Activated T-cell treated with anti-CD3 and anti-CD28 coated beads, Interleukin-2, amount 50 U/mL, for 4 hours (primary cell): Measurements from ENCODE around the gene CXXC5. TPM values are rescaled to one million over a fixed set of nuclear protein-coding genes. Genes with fewer than 3 reads are reported as not detected.

Source experiments
- ATAC-seq, 2 donors: fragments of 200-7000 bp; cut with Tn5 transposase; one replicate each; pipeline ENCODE4 v1.10.0; 2021
- DNase-seq: peaks from one replicate; pipeline ENCODE4 v3.0.0-alpha.2; 2020
- H3K27me3 Mint-ChIP-seq: one replicate; pipeline ENCODE4 v1.8.0; 2021; ENCODE audit warnings: low read depth, mixed read lengths
- H3K36me3 Mint-ChIP-seq: one replicate; pipeline ENCODE4 v1.8.0; 2022; ENCODE audit warnings: mixed read lengths; ENCODE audit not compliant: insufficient read depth
- H3K4me1 Mint-ChIP-seq: one replicate; pipeline ENCODE4 v1.8.0; 2021; ENCODE audit warnings: low read depth, mixed read lengths
- H3K4me3 Mint-ChIP-seq: one replicate; pipeline ENCODE4 v1.8.0; 2021; ENCODE audit warnings: mild to moderate bottlenecking, moderate library complexity, mixed read lengths
- H3K9me3 Mint-ChIP-seq: one replicate; pipeline ENCODE4 v1.8.0; 2021; ENCODE audit warnings: mixed read lengths
- total RNA-seq, 3 donors: library from RNA; stranded (reverse); gene quantifications; one replicate each; pipeline ENCODE4 v1.2.1, GENCODE V29; 2021

The CXXC5 gene
- total RNA-seq, 3 donors from 2014 or later, result 1.2 to 3.3 (median 1.4) TPM

GRCh38 chr5:139671096-139671841 lies 23.1 kb downstream of the CXXC5 start:
- H3K36me3 Mint-ChIP-seq, result no peaks in the 10 kb centered on the region
- DNase-seq (no peak), ATAC-seq (no peak)
- no peaks in the 10 kb centered on the region for H3K27me3 Mint-ChIP-seq
- H3K9me3 Mint-ChIP-seq, result no peaks in the 10 kb centered on the region
- no peak overlapping the region for H3K4me3 Mint-ChIP-seq
- peaks cover 42% of the 10 kb centered on the region for H3K4me1 Mint-ChIP-seq

- ATAC-seq, result no peak
- H3K36me3 Mint-ChIP-seq, result peaks cover 2% of the 10 kb centered on the region
Observed at GRCh38 chr5:139675213-139675612, 27.1 kb downstream of the CXXC5 start.

GRCh38 chr5:139675825-139676224 lies 27.7 kb downstream of the CXXC5 start:
- ATAC-seq, result no peak
- peaks cover 6% of the 10 kb centered on the region for H3K4me1 Mint-ChIP-seq
- no peaks in the 10 kb centered on the region for H3K27me3 Mint-ChIP-seq

More at GRCh38 chr5:139675213-139675612, 27.1 kb downstream of the CXXC5 start:
- DNase-seq, result no peak
- Mint-ChIP-seq H3K27me3 (no peaks in the 10 kb centered on the region), H3K4me1 (peaks cover 12% of the 10 kb centered on the region), H3K9me3 (no peaks in the 10 kb centered on the region), H3K4me3 (no peak overlapping the region)

GRCh38 chr5:139676406-139676805 lies 28.3 kb downstream of the CXXC5 start:
- H3K4me1 Mint-ChIP-seq, result peaks cover 6% of the 10 kb centered on the region
- H3K9me3 Mint-ChIP-seq, result no peaks in the 10 kb centered on the region
- DNase-seq, result no peak
- ATAC-seq, result no peak
- H3K27me3 Mint-ChIP-seq, result no peaks in the 10 kb centered on the region
- no peak overlapping the region for H3K4me3 Mint-ChIP-seq
- H3K36me3 Mint-ChIP-seq, result peaks cover 2% of the 10 kb centered on the region

More at GRCh38 chr5:139675825-139676224, 27.7 kb downstream of the CXXC5 start:
- no peak for DNase-seq
- Mint-ChIP-seq H3K4me3 (no peak overlapping the region), H3K36me3 (peaks cover 2% of the 10 kb centered on the region), H3K9me3 (no peaks in the 10 kb centered on the region)

GRCh38 chr5:139676951-139677735 lies 29.0 kb downstream of the CXXC5 start:
- no peak for DNase-seq
- peaks cover 3% of the 10 kb centered on the region for H3K4me1 Mint-ChIP-seq
- ATAC-seq, result no peak
- H3K27me3 Mint-ChIP-seq, result no peaks in the 10 kb centered on the region
- H3K36me3 Mint-ChIP-seq, result peaks cover 2% of the 10 kb centered on the region
- no peaks in the 10 kb centered on the region for H3K9me3 Mint-ChIP-seq
- H3K4me3 Mint-ChIP-seq, result no peak overlapping the region

GRCh38 chr5:139677736-139678613 lies 29.8 kb downstream of the CXXC5 start:
- ATAC-seq, result no peak
- H3K4me1 Mint-ChIP-seq, result peaks cover 3% of the 10 kb centered on the region
- DNase-seq, result no peak
- H3K27me3 Mint-ChIP-seq, result no peaks in the 10 kb centered on the region
- H3K4me3 Mint-ChIP-seq, result no peak overlapping the region
- no peaks in the 10 kb centered on the region for H3K9me3 Mint-ChIP-seq
- H3K36me3 Mint-ChIP-seq, result peaks cover 2% of the 10 kb centered on the region

- ATAC-seq (no peak), DNase-seq (no peak)
- Mint-ChIP-seq H3K9me3 (no peaks in the 10 kb centered on the region), H3K4me1 (peaks cover 7% of the 10 kb centered on the region), H3K27me3 (no peaks in the 10 kb centered on the region), H3K4me3 (no peak overlapping the region), H3K36me3 (peaks cover 2% of the 10 kb centered on the region)
Observed at GRCh38 chr5:139678751-139679750, 30.9 kb downstream of the CXXC5 start.

- H3K9me3 Mint-ChIP-seq, result no peaks in the 10 kb centered on the region
Observed at GRCh38 chr5:139680368-139681111, 32.4 kb downstream of the CXXC5 start.

GRCh38 chr5:139681112-139681458 lies 32.9 kb downstream of the CXXC5 start:
- H3K27me3 Mint-ChIP-seq, result no peaks in the 10 kb centered on the region
- H3K4me3 Mint-ChIP-seq, result no peak overlapping the region
- H3K4me1 Mint-ChIP-seq, result peaks cover 13% of the 10 kb centered on the region
- ATAC-seq (no peak), DNase-seq (no peak)
- H3K36me3 Mint-ChIP-seq, result peaks cover 2% of the 10 kb centered on the region
- no peaks in the 10 kb centered on the region for H3K9me3 Mint-ChIP-seq

More at GRCh38 chr5:139680368-139681111, 32.4 kb downstream of the CXXC5 start:
- ATAC-seq, result no peak
- DNase-seq, result no peak
- peaks cover 2% of the 10 kb centered on the region for H3K36me3 Mint-ChIP-seq
- H3K27me3 Mint-ChIP-seq, result no peaks in the 10 kb centered on the region
- peaks cover 10% of the 10 kb centered on the region for H3K4me1 Mint-ChIP-seq
- no peak overlapping the region for H3K4me3 Mint-ChIP-seq

GRCh38 chr5:139681466-139681865 lies 33.3 kb downstream of the CXXC5 start:
- no peaks in the 10 kb centered on the region for H3K27me3 Mint-ChIP-seq
- H3K36me3 Mint-ChIP-seq, result peaks cover 2% of the 10 kb centered on the region
- H3K4me3 Mint-ChIP-seq, result no peak overlapping the region
- ATAC-seq (no peak), DNase-seq (no peak)
- H3K4me1 Mint-ChIP-seq, result peaks cover 16% of the 10 kb centered on the region
- H3K9me3 Mint-ChIP-seq, result no peaks in the 10 kb centered on the region

- H3K4me1 Mint-ChIP-seq, result peaks cover 17% of the 10 kb centered on the region
- ATAC-seq, result no peak
- H3K36me3 Mint-ChIP-seq, result peaks cover 2% of the 10 kb centered on the region
- no peak overlapping the region for H3K4me3 Mint-ChIP-seq
- DNase-seq, result no peak
- no peaks in the 10 kb centered on the region for H3K9me3 Mint-ChIP-seq
- H3K27me3 Mint-ChIP-seq, result no peaks in the 10 kb centered on the region
Observed at GRCh38 chr5:139682016-139682975, 34.1 kb downstream of the CXXC5 start.
